ENCODE data around the gene YRDC. TPM values are rescaled to one million over a fixed set of nuclear protein-coding genes. Genes with fewer than 3 reads are reported as not detected.
A peak's percentile ranks its signal among the peaks of the same experiment; 100 is the strongest.
"Not testable (repeated sequence)": the region's sequence is repeated elsewhere in the genome, so short reads cannot be mapped to it uniquely, and the experiment has no call there.

The YRDC gene
- total RNA-seq, 1 donor from 2014 or later: 13.0 TPM

DNA sequence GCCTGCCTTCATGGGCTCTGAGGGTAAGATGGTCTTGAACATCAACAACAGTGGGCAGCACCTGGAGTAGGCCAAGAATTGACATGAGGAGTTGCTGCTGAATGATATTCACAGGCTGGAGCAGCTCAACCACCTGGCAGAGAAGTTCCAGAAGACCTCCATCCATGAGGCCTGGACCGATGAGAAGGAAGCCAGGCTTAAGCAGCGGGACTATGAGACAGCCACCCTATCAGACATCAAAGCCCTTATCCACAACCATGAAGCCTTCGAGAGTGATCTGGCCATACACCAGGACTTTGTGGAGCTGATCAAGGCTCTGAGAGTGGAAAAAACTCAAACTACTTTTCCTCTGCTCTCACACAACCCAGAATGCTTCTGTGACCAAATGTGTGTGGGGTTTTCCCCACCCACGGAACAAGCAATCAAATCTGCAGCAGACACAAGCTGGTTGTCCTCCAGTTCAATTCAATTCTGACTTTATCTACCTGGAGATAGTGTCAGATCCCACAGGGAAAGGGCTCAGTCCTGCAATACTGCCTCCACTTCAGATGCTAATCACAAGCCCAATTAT lies 31.0 kb downstream of the YRDC start:
- DNase-seq (ENCODE audit: low read depth in 2 of 2): no peak

DNA sequence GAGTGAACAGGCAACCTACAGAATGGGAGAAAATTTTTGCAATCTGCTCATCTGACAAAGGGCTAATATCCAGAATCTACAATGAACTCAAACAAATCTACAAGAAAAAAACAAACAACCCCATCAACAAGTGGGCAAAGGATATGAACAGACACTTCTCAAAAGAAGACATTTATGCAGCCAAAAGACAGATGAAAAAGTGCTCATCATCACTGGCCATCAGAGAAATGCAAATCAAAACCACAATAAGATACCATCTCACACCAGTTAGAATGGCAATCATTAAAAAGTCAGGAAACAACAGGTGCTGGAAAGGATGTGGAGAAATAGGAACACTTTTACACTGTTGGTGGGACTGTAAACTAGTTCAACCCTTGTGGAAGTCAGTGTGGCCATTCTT lies 36.6 kb downstream of the YRDC start:
- not testable (repeated sequence) for DNase-seq (ENCODE audit: low read depth in 2 of 2)

- DNase-seq (ENCODE audit: low read depth in 2 of 2): no peak
Observed at GRCh38 chr1:37767488-37767887, 40.5 kb downstream of the YRDC start.

DNA sequence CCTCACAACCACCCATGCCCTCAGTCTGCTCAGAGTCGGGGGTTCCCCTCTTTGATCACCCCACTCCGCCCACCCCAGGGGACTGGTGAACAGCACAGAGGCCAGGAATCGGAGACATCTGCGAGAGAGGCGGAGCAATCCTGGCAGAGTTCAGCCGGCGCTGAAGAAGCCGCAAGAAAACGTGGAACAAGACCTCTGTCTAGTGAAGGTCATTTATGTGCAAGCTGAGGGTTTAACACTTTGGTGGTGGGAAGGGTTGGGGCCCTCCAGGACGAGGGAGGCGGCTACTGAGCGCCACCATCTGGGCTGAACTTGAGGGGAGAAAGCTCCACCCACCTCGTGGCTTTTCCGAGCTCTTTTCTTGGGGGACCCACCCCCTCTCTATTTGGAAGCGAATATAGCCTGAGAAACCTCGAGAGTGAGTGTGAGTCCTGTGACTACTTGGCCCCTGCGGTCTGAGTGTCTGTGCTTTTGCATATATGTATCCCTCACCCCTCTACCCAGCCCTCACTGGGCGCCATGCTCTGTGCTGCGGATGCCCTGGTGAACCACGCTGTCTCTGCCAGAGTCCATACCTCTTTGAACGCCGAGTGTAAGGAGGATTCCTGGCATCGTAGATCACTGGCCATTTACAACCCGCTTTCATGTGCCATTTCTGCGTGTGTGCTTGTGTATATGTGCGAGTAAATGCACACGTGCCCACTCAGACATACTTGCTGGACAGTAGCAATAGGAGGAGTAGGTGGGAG lies 41.9 kb downstream of the YRDC start:
- DNase-seq (ENCODE audit: low read depth in 2 of 2): no peak

DNA sequence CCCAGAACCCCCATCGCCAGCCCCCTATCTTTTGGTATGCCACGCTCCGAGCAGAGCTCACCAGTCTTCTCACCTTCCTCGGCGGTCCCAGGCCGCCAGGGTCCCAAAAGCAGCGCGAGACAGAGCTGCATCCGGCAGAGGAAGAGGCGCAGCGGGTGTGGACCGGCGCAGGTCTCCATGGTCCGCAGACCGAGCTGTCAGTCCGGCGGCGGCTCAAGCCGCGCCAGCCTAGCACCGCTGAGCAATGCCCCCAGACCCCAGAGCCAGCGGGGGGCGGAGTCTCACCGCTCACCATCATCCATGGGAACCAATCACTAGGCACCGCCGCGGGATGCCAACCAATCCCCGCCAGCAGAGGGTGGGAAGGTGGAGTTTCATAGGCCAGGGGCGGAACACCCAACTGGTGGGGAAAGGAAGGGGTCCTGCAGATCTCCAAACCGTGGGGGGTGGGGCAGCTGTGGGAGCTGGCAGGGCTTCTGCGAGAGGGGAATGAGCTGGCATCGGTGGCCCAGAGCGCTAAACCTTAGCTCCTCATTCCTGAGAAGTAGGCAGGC lies 43.0 kb downstream of the YRDC start, which contains the start of gene EPHA10:
Gene EPHA10 (minus strand): TSS at position 233 of the 554 bp plus-strand sequence. CDS start 54 bp downstream, at position 179.
- no peak for DNase-seq (ENCODE audit: low read depth in 2 of 2)

DNA sequence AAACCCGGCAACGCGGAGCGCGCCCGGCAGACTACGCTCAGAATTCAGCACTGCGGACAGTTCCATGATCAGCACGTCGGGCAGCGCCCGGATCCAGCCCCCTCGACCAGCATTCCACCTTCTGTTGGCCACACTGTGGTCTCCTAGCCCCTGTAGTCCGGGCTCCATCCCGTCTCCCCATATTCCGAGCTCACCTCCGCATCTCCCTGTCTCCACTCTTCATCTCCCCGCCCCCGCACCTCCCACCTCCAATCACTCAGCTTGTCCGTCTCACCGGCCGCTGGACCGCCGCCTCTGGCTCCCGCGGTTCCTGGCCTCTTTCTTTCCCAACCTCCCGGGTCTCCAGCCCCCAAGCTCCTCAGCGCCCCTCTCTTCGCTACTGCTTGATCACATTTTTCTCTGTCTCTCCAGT lies 43.6 kb downstream of the YRDC start:
- peak; percentile 15 to 55 for DNase-seq (ENCODE audit: low read depth in 2 of 2)

DNA sequence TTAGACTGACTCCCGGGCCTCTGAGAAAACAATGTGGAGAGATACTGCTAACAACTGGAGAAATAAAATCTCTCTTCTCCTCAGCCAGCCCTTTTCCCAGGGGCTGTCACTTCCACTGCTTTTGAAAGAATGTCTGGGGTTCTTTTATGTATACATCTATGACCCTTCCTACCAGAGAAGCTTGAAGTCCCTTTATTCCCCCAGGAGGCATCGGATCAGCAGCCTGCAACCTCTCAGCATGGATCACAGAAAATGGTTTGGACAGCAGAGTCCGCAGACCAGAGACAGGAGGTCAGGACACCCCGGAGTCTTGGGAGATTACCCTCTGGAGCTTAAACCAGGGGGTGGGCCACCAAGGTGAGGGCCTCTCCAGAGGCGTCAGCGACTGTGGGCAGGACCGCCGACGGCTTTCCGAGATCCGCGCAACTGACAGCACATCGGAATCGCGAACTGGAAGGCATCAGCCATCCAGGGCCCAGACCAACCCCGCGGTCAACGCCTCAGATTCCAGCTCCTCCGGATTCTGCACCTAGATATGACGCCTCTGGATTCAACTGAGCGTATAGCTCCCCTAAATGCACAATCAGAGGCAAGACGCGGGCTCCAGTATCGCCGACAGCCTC lies 44.1 kb downstream of the YRDC start:
- DNase-seq (ENCODE audit: low read depth in 2 of 2): no peak

GRCh38 chr1:37762516-37762915 lies 45.5 kb downstream of the YRDC start:
- no peak for DNase-seq (ENCODE audit: low read depth in 2 of 2)

DNA sequence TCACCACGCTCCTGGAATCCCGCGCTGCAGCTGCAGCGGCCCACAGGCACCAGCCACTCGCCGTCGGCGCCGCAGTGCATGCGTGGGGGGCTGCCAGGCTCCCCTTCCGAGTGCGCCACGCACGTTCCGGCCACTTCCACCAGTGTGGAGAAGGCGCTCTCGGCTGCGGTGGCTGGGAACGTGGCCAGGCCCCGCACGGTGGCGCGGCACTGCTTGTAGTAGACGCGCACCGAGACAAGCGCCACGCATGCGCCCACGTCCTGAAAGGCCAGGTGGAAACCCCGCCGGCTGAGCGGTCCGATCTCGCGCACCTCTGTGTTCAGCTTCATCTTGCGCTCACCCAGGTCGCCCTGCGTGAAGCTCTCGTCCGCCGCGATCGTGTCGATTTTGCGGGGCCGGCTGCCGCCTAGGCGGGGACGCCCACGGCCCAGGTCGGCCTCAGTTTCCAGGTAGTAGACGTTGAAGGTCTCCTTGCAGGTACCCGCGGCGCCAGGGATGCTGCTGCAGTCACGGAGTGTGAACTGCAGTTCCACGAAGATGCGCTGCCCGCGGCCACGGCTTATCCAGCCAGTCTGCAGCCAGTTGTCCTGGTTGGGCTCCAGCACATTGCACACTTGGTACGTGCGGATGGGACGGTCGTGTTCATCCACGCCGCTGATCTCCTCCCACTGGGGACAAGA lies 46.5 kb downstream of the YRDC start:
- DNase-seq (ENCODE audit: low read depth in 2 of 2): no peak

DNA sequence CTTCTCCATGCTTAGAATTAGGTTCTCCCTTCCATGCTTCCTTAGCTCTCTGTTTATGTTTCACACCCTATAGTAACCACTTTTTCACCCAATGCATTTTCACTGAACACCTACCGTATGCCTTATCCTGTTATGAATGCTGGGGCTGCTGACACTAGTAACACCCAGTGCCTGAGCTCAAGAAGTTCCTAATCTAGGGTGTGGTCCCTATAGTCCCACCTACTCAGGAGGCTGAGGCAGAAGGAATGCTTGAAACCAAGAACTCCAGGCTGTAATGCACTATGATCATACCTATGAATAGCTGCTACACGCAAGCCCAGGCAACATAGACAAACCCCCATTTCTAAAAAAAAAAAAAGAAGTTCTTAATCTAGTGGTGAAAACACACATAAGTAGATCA lies 48.6 kb downstream of the YRDC start:
- no peak for DNase-seq (ENCODE audit: low read depth in 2 of 2)

DNA sequence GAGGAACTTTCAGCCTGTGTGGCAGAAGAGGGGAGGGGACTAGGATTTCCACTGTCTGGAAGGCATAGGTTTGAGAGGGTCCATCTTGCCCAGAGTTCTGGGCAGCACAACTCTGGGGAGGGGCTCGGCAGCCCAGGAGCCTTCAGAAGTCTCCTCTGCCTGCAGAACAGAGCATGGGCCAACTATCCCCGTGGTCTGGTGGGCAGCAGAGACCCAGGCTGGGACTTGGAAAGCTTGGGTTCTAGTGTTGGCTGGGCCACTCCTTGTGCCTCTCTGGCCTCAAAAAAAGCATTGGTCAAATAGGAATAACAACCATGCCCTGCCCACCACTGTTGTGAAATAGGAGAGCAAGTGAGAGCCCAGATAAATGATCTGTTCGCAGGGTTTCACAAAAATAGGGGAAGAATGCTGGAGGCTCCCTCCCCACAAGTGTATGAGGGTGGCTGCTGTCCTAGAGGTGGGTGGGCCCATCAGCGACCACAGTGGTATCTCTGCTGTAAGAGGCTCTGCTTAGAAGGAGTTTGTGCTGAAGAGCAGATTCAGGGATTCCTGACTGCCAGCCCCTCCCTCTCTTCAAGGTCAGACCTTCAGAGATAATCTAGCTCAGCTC lies 52.0 kb downstream of the YRDC start:
- no peak for DNase-seq (ENCODE audit: low read depth in 2 of 2)

GRCh38 chr1:37755290-37755689 lies 52.7 kb downstream of the YRDC start:
- no peak for DNase-seq (ENCODE audit: low read depth in 2 of 2)

GRCh38 chr1:37753473-37754321 lies 54.3 kb downstream of the YRDC start:
- no peak for DNase-seq (ENCODE audit: low read depth in 2 of 2)

Other genes starting within 250 kb of the YRDC start
- gene GNL2, start 212.3 kb downstream of the YRDC start, total RNA-seq: 50.6 and 61.4 TPM in 2 replicates
- gene RSPO1, start 173.3 kb downstream of the YRDC start, total RNA-seq: not detected in 2 replicates
- gene CDCA8, start 115.7 kb downstream of the YRDC start, total RNA-seq: 3.0 and 8.1 TPM in 2 replicates
- gene EPHA10, start 43.1 kb downstream of the YRDC start, total RNA-seq: under 0.01 TPM in 2 replicates
- gene MANEAL, start 14.4 kb downstream of the YRDC start, total RNA-seq: 0.64 and 1.6 TPM in 2 replicates
- 12.1 and 21.2 TPM in 2 replicates for gene C1orf122, start 418 bp downstream of the YRDC start, total RNA-seq
- 1.4 and 2.7 TPM in 2 replicates for gene MTF1, start 51.4 kb upstream of the YRDC start, total RNA-seq
- gene INPP5B, start 138.8 kb upstream of the YRDC start, total RNA-seq: 17.6 and 20.0 TPM in 2 replicates
- gene SF3A3, start 181.8 kb upstream of the YRDC start, total RNA-seq: 44.0 and 63.3 TPM in 2 replicates
- 10.9 and 18.1 TPM in 2 replicates for gene FHL3, start 197.3 kb upstream of the YRDC start, total RNA-seq
- 24.7 and 32.5 TPM in 2 replicates for gene UTP11, start 204.5 kb upstream of the YRDC start, total RNA-seq
- under 0.01 TPM in 1 of 2 replicates, not detected in the other for gene POU3F1, start 238.6 kb upstream of the YRDC start, total RNA-seq

Measured in dermis microvascular lymphatic vessel endothelial cell (primary cell).